Trophoblast cell (in vitro differentiated cells and primary cell): ENCODE results near the gene SNX1.

ENCODE experiments used
- DNase-seq, 2 donors: peaks; one replicate each; pipeline ENCODE4 v3.0.0-alpha.2; 2016
- H2AFZ ChIP-seq: 2 replicates; pipeline ENCODE4 v1.6.1; 2013; ENCODE audit warnings: low read length, moderate library complexity, mild to moderate bottlenecking; ENCODE audit not compliant: insufficient read depth, poor library complexity
- H2AK5ac ChIP-seq: 2 replicates; pipeline ENCODE4 v1.6.1; 2013; ENCODE audit warnings: mild to moderate bottlenecking, low read length
- H2BK120ac ChIP-seq: 2 replicates; pipeline ENCODE4 v1.6.1; 2013; ENCODE audit warnings: low read length, mild to moderate bottlenecking, moderate library complexity; ENCODE audit not compliant: insufficient read depth, poor library complexity
- H2BK12ac ChIP-seq: 2 replicates; pipeline ENCODE4 v1.6.1; 2013; ENCODE audit warnings: mild to moderate bottlenecking, low read length, moderate library complexity
- H2BK5ac ChIP-seq: 2 replicates; pipeline ENCODE4 v1.6.1; 2013; ENCODE audit warnings: low read length, low read depth, moderate library complexity, mild to moderate bottlenecking; ENCODE audit not compliant: poor library complexity
- H3K14ac ChIP-seq: 2 replicates; pipeline ENCODE4 v1.6.1; 2013; ENCODE audit warnings: mild to moderate bottlenecking, low read length
- H3K18ac ChIP-seq: 2 replicates; pipeline ENCODE4 v1.6.1; 2013; ENCODE audit warnings: mild to moderate bottlenecking, low read length
- H3K23ac ChIP-seq: 2 replicates; pipeline ENCODE4 v1.6.1; 2013; ENCODE audit warnings: low read length
- H3K27ac ChIP-seq: 2 replicates; pipeline ENCODE4 v1.5.1; 2013; ENCODE audit warnings: low read depth, mild to moderate bottlenecking, inconsistent platforms, low read length, moderate library complexity
- H3K27me3 ChIP-seq: 2 replicates; pipeline ENCODE4 v1.6.1; 2013; ENCODE audit warnings: inconsistent platforms, mild to moderate bottlenecking, low read length, moderate library complexity; ENCODE audit not compliant: insufficient read depth
- H3K36me3 ChIP-seq, 2 experiments: 1 replicate in 1 of 2; 2 replicates in 1 of 2; pipeline ENCODE4 v1.6.1; 2013; ENCODE audit warnings: low read length in 2 of 2, mild to moderate bottlenecking in 2 of 2, moderate library complexity in 1 of 2; ENCODE audit not compliant: insufficient read depth in 2 of 2, control insufficient read depth in 1 of 2
- H3K4ac ChIP-seq: 2 replicates; pipeline ENCODE4 v1.6.1; 2013; ENCODE audit warnings: low read depth, mild to moderate bottlenecking, low read length, moderate library complexity
- H3K4me1 ChIP-seq, 2 experiments: 1 replicate in 1 of 2; 2 replicates in 1 of 2; pipeline ENCODE4 v1.6.1; 2013; ENCODE audit warnings: low read length in 2 of 2, mild to moderate bottlenecking in 2 of 2, moderate library complexity in 1 of 2; ENCODE audit not compliant: insufficient read depth in 2 of 2, control insufficient read depth in 1 of 2
- H3K4me2 ChIP-seq: 2 replicates; pipeline ENCODE4 v1.6.1; 2013; ENCODE audit warnings: inconsistent platforms, mild to moderate bottlenecking, low read length, moderate library complexity
- H3K4me3 ChIP-seq: 2 replicates; pipeline ENCODE4 v1.5.1; 2013; ENCODE audit warnings: mild to moderate bottlenecking, low read depth, low read length, inconsistent platforms
- H3K79me1 ChIP-seq: one replicate; pipeline ENCODE4 v1.6.1; 2013; ENCODE audit warnings: low read length
- H3K79me2 ChIP-seq: 2 replicates; pipeline ENCODE4 v1.6.1; 2013; ENCODE audit warnings: low read length, mild to moderate bottlenecking; ENCODE audit not compliant: control insufficient read depth, insufficient read depth, poor library complexity
- H3K9ac ChIP-seq: 2 replicates; pipeline ENCODE4 v1.6.1; 2013; ENCODE audit warnings: mild to moderate bottlenecking, low read length
- H3K9me3 ChIP-seq: 2 replicates; pipeline ENCODE4 v1.6.1; 2013; ENCODE audit warnings: low read depth, mild to moderate bottlenecking, control low read depth, inconsistent platforms, low read length; ENCODE audit not compliant: insufficient read depth
- H4K12ac ChIP-seq: 2 replicates; pipeline ENCODE4 v1.6.1; 2013; ENCODE audit warnings: low read depth, mild to moderate bottlenecking, low read length, moderate library complexity
- H4K8ac ChIP-seq: 2 replicates; pipeline ENCODE4 v1.6.1; 2013; ENCODE audit warnings: low read depth, mild to moderate bottlenecking, low read length, moderate library complexity
- H4K91ac ChIP-seq: one replicate; pipeline ENCODE4 v1.6.1; 2013; ENCODE audit warnings: low read depth, mild to moderate bottlenecking, low read length, moderate library complexity
- WGBS: extraction: QIAGEN DNeasy Blood & Tissue Kit; methylation state at CpG from one replicate; pipeline ENCODE4 v1.1.7; 2013; ENCODE audit warnings: missing lambda C conversion rate; ENCODE audit not compliant: insufficient read length, insufficient coverage; ENCODE audit errors: extremely low coverage; 5-methylcytosine and 5-hydroxymethylcytosine counted together

Gene SNX1

DNA sequence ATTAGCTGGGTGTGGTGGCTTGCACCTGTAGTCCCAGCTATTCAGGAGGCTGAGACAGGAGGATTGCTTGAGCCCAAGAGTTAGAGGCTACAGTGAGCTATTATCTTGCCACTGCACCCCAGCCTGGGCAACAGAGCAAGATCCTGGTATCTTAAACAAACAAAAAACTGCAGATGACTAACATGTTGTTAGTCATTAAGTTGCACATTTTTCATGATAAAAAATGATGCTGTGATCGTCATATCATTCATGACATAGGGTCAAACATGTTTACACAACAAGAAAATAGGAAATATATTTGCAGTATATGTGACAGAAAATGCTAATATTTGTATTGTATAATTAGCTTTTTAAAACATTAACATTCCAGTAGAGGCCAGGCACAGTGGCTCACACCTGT is 29.3 kb upstream of the SNX1 start:
- H3K79me1 ChIP-seq: no peaks in the 10 kb centered on the region

DNA sequence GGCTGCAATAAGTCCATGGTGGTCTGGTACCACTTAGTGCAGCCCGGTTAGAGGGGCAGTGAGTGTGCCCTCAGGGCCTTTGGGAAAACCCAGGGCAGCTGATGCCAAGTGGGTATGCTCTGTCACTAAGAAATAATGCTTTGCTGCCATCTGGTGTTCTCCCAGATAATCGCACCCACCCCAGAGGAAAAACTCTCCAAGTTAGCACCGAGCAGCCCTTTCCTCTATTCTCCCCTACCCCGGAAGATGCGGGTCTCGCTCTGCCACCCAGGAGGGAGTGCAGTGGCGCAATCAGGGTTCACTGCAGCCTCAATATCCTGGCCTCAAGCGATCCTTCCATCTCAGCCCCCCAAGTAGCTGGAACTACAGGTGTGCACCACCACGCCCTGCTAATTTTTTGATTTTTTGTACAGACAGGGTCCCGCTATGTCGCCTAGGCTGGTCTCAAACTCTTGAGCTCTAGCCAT is 28.2 kb upstream of the SNX1 start:
- H3K4me1 ChIP-seq: no peaks in the 10 kb centered on the region
- no peak overlapping the region for H4K91ac ChIP-seq
- no peak overlapping the region for H3K4ac ChIP-seq
- no peak overlapping the region for H2BK120ac ChIP-seq
- H3K18ac ChIP-seq: no peak overlapping the region
- H3K79me2 ChIP-seq: no peaks in the 10 kb centered on the region
- no peaks in the 10 kb centered on the region for H3K27me3 ChIP-seq
- H3K27ac ChIP-seq: no peak overlapping the region
- no peak overlapping the region for H3K9ac ChIP-seq
- DNase-seq: peak; percentile 65 to 89
- H4K12ac ChIP-seq: no peak overlapping the region
- H3K9me3 ChIP-seq: peaks cover 1% of the 10 kb centered on the region
- H2AFZ ChIP-seq: no peak overlapping the region
- H2BK12ac ChIP-seq: no peak overlapping the region
- no peak overlapping the region for H3K4me3 ChIP-seq
- no peak overlapping the region for H2AK5ac ChIP-seq
- no CpG with 5 or more reads among the region's 11 CpGs for WGBS
- H3K36me3 ChIP-seq: peaks cover 4 to 6% of the 10 kb centered on the region in 2 experiments
- H2BK5ac ChIP-seq: no peak overlapping the region
- H3K23ac ChIP-seq: no peak overlapping the region
- no peak overlapping the region for H4K8ac ChIP-seq
- no peaks in the 10 kb centered on the region for H3K79me1 ChIP-seq
- no peak overlapping the region for H3K14ac ChIP-seq
- no peak overlapping the region for H3K4me2 ChIP-seq

More for the DNA sequence above, 29.3 kb upstream of the SNX1 start:
- Histone ChIP-seq H3K23ac (no peak overlapping the region), H3K4me3 (no peak overlapping the region), H3K14ac (no peak overlapping the region), H3K27me3 (no peaks in the 10 kb centered on the region), H4K8ac (no peak overlapping the region), H2BK12ac (no peak overlapping the region), H3K27ac (no peak overlapping the region), H3K9me3 (peaks cover 1% of the 10 kb centered on the region), H4K91ac (no peak overlapping the region), H3K4me1 (no peaks in the 10 kb centered on the region), H3K4me2 (no peak overlapping the region), H3K18ac (no peak overlapping the region), H3K79me2 (no peaks in the 10 kb centered on the region), H3K36me3 (peaks cover 0 to under 1% of the 10 kb centered on the region in 2 experiments), H3K9ac (no peak overlapping the region), H2BK5ac (no peak overlapping the region), H4K12ac (no peak overlapping the region), H2BK120ac (no peak overlapping the region), H2AFZ (no peak overlapping the region), H3K4ac (no peak overlapping the region), H2AK5ac (no peak overlapping the region)
- WGBS: no CpG with 5 or more reads among the region's 1 CpG
- no peak for DNase-seq

DNA sequence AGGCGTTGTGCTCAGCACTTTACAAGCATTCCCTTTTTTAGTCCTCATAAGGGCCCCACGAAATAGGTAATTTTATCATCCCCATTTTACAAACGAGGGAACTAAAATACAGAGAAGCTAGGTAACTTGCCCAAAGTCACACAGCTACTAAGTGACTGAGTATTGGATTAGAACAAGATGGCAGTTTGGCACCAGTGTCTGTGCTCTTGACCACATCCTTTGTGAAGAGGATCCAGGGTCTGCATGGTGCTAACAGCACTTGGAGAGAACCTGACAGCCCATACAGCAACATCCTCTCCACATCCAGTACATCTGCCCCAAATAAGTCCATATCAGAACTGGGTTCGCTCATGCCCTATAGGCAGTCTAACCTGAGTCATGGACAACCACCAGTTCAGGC is 27.6 kb upstream of the SNX1 start:
- Histone ChIP-seq H3K79me1 (no peaks in the 10 kb centered on the region), H3K4ac (no peak overlapping the region), H4K12ac (no peak overlapping the region), H2BK12ac (no peak overlapping the region), H3K9ac (no peak overlapping the region), H3K4me3 (no peak overlapping the region), H2AFZ (no peak overlapping the region), H2BK120ac (no peak overlapping the region), H3K18ac (no peak overlapping the region), H3K36me3 (peaks cover 4 to 6% of the 10 kb centered on the region in 2 experiments), H3K27me3 (no peaks in the 10 kb centered on the region), H3K79me2 (no peaks in the 10 kb centered on the region), H3K4me1 (no peaks in the 10 kb centered on the region), H3K23ac (no peak overlapping the region), H2BK5ac (no peak overlapping the region), H3K27ac (no peak overlapping the region), H2AK5ac (no peak overlapping the region), H4K8ac (no peak overlapping the region), H3K9me3 (peaks cover 1% of the 10 kb centered on the region), H3K4me2 (no peak overlapping the region), H3K14ac (no peak overlapping the region), H4K91ac (no peak overlapping the region)
- no CpG with 5 or more reads among the region's 4 CpGs for WGBS
- DNase-seq: no peak

DNA sequence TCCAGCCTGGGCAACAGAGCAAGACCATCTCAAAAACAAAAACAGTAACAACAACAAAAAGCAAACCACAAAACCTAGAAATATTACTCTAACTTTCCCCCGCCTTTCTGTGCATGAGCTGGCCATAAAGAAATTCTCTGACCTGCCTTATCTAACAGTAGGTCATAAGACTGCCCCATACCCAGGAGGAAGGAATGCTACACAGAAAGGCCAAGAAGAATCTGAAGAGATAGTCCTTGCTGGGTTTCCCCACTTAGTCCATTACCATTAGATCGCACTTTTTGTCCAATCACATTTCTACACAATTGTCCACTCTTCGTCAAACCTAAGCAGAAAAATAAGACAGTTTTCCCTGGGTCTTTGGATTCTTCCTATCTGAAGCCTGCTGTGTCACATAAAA is 25.7 kb upstream of the SNX1 start:
- H3K9me3 ChIP-seq: no peaks in the 10 kb centered on the region
- H2BK12ac ChIP-seq: no peak overlapping the region
- H2BK120ac ChIP-seq: no peak overlapping the region
- no peaks in the 10 kb centered on the region for H3K79me2 ChIP-seq
- peaks cover 7 to 10% of the 10 kb centered on the region in 2 experiments for H3K36me3 ChIP-seq
- H3K27ac ChIP-seq: no peak overlapping the region
- H3K4me2 ChIP-seq: no peak overlapping the region
- H3K18ac ChIP-seq: no peak overlapping the region
- no peak for DNase-seq
- H3K14ac ChIP-seq: no peak overlapping the region
- no peak overlapping the region for H4K12ac ChIP-seq
- no peaks in the 10 kb centered on the region for H3K4me1 ChIP-seq
- H3K4ac ChIP-seq: no peak overlapping the region
- no peak overlapping the region for H4K91ac ChIP-seq
- H3K23ac ChIP-seq: no peak overlapping the region
- no CpG with 5 or more reads among the region's 3 CpGs for WGBS
- H3K4me3 ChIP-seq: no peak overlapping the region
- no peak overlapping the region for H2BK5ac ChIP-seq
- H3K27me3 ChIP-seq: no peaks in the 10 kb centered on the region
- H3K79me1 ChIP-seq: no peaks in the 10 kb centered on the region
- no peak overlapping the region for H2AK5ac ChIP-seq
- no peak overlapping the region for H4K8ac ChIP-seq
- H2AFZ ChIP-seq: no peak overlapping the region
- no peak overlapping the region for H3K9ac ChIP-seq
